ENCODE measurements around the gene AKR7A3.
"Not testable (repeated sequence)": the region's sequence is repeated elsewhere in the genome, so short reads cannot be mapped to it uniquely, and the experiment has no call there.

The AKR7A3 gene

DNA sequence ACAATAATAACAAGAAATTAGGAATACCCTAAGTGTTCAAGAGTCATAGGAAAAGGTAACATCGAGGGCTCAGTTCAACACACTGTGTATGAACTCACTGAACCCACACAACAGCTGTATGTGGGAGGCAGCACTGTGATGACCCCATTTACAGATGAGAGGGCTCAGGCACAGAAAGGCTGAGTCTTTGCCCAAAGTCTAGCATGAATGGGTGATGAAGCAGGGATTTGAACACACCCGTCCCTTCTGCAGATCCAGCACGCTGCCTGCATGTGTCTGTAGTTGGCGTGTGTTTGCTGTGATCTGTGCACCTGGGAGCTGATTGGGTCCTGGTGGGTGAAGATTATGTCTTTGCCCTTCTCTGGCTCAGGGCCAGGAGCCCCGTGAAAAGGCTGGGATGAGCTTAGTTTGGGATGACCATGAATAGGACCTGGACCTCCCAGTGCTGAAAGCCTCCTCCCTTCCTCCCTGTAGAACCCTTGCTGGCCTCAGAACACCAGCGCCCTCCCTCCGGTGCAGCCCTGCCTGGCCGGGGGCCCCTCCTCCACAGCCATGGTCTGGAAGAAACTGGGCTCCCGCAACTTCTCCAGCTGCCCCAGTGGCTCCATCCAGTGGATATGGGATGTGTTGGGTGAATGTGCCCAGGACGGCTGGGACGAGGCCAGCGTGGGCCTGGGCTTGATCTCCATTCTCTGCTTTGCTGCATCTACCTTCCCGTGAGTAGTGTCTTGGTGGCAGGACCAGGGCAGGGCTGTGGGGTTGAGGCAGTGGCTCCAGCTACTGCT lies 28.7 kb upstream of the AKR7A3 start:
- DNase-seq, result no peak

DNA sequence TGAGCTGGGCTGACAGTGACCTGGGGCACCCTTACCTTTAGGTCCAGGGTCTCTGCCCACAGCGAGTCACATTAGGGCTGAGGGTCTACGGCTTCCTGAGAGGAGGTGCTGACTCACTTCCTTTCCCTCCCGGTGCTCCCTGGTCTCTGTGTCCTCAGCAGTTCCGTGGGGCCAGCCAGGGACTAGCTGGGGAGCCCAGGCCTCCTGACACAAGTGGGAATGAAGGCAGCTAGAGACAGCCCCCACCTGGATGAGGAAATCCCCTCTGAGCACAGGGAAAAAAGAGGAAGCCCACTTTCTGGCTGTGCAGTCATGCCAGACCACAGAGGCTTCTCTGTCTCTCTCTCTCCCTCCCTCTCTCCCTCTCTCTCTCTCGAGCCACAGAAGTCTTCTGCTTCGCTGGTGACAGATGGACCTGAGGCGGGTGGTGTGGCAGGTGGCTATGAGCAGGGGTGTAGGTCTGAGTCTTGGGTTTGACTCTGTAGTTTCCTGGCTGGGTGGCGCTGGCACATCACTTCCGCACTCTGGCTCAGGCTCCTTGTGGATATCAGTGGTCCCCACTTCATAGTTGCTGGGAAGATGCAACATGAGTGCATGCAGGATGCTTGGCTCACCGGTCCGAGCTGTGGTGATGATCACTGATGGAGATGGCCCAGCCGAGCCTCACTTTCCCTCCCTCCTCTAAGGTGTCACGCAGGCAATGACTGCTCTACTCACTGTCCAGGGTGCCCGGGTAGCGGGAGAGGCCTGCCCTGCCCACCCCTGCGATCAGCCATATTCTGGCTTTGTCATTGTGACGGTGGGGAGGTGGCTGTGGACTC lies 27.0 kb upstream of the AKR7A3 start:
- peak; percentile 47 for DNase-seq

DNA sequence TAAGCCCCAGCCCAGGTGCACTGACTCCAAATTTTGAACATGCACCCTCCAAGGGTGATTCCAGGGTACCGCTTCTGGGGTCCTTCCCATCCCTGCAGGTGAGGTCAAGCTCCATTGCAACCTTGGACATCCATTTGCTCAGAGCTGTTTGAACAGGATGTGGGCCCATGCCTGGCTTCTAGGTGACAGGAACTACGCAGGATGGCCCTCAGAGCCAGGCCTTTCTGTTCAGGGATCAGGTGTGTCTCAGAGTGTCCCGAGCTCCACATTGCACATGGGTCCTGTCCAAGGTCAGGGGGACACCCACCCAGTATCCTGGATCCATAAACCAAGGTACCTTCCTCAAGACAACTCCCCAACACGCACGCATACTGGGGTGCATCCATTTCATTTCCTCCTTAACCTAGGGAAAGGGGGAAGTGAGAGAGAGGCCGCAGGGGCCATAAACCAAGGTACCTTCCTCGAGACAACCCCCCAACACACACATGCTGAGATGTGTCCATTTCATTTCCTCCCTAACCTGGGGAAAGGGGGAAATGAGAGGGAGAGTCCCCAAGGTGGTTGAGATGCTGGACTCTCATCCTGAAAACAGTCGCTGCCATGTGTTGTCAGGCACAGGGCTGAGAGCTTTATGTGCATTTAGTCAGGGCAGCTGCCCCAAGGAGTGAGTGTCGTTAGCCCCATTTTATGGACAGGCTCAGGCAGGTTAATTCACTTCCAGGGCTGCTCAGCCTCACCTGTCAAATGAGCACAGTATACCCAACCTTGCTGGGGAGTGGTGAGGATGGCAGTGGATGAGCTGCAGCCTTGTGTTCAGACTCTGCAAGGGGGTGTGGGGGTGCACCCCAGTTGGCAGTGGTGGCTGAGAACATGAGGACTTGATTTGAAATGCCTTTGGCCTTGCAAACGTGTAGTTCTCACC lies 25.7 kb upstream of the AKR7A3 start:
- DNase-seq, result no peak

DNA sequence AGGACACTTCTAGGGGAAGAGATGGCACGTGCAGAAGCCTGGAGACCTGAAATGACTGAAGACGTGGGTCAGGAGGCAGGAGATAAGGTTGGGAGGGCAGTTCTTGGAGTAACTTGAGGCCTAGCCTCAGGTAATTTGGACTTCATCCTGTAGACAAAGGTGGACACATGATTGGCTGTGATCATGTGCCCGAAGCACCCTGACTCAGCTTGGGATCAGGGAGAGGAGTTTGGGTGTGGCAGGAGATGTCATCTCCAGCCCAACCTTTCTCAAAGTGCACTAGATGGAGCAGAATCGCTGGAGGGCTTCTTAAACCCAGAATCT lies 25.0 kb upstream of the AKR7A3 start:
- no peak for DNase-seq

- no peak for DNase-seq
Measured at GRCh38 chr1:19312782-19313635, 24.4 kb upstream of the AKR7A3 start.

DNA sequence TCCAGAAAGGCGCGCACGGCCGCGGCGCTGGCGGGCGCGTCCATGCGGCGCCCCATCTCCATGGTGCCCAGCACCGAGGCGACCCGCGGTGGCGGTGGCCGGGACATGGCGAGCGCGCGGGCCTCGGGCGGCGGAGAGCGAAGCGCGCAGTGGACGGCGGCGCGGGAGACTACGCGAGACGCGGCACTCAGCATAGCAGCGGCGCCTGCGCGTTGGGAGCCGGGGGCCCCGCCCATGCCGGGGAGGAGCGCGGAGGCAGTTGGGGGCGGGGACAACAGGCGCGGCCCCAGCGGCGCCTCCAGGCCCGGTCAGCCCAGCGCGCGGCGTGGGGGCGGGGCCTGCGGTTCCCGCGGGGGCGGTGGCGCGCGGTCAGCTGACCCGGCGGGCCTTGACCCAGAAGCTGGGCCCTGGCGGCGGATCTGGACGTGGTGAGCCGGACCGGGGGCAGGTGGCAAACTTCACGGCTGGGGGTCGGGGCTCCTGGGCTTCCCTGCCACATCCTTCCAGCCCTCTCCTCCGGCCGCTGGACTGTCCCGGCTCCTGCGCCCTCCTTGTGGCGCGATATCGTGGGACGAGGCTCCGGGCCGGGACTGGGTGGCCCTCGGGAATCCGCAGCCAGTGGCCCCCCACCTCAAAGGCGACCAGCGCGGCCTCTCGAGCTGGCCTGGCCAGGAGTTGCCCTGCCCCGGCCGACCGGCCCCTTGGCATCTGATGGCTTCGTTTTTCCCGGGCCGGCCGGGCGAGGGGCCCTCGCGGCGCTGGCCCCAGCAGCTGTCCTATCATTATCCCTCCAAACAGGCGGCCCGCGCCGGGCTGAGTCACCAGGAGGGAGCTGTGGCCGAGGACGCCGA lies 23.6 kb upstream of the AKR7A3 start, which contains the start of the genes AKR7A2 and SLC66A1:
Gene AKR7A2, minus strand, starts transcription at position 214 of the 851 bp plus-strand sequence. Its CDS starts 20 bp downstream, at position 194.
Gene SLC66A1, plus strand, starts transcription at position 396 of the 851 bp plus-strand sequence. CDS start 5,352 bp downstream, outside the sequence.
- DNase-seq, result peak; percentile 92

- DNase-seq, result no peak
Measured at GRCh38 chr1:19311503-19311930, 22.9 kb upstream of the AKR7A3 start.

- DNase-seq, result no peak
Measured at GRCh38 chr1:19310720-19311502, 22.3 kb upstream of the AKR7A3 start.

DNA sequence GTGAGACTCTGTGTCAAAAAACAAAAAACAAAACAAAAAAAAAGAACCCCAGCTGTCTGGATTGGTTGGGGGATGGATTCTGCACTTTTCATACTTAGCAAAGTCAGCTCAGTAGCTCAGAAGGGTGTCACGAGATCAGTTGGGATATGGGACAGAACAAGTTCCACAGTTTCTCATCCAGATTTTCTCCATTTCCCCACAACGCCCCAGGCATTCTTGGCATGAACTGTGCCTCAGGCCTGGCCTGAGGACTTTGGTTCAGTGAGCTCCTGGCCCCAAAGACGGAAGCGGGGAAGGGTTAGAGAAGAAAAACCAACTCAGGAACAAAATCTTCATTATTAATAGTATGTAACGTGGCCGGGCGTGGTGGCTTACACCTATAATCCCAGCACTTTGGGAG lies 21.5 kb upstream of the AKR7A3 start:
- no peak for DNase-seq

DNA sequence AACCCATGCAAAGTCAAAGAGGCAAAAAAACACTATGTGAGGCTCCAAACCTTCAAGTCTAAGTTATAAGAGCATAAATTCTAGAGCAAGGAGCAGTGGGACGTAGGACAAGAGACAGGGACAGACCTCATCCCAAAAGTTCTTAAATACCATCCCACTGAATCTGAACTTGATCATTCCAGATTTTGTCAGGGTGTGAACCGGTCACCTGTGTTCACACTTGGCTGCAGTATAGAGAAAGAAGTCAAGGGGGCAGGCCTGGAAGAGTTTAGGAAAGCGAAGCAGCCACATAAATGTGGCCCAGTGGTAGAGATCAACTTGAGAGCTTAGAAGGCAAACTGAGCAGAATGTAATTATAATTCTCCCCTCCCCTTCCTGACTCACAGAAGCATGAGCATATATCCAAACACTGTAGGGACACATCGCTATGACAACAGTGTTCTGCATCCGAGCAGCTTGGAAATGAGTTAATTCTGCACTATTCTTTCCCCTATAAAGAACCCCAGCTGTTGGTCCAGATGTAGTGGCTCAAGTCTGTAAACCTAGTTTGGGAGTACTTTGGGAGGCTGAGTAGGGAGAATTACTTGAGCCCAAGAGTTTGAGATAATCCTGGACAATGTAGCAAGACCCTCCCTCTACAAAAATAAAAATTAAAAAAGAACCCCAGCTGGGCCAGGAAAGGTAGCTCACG lies 20.7 kb upstream of the AKR7A3 start:
- peak; percentile 72 for DNase-seq

- DNase-seq, result no peak
Measured at GRCh38 chr1:19308509-19308907, 19.9 kb upstream of the AKR7A3 start.

DNA sequence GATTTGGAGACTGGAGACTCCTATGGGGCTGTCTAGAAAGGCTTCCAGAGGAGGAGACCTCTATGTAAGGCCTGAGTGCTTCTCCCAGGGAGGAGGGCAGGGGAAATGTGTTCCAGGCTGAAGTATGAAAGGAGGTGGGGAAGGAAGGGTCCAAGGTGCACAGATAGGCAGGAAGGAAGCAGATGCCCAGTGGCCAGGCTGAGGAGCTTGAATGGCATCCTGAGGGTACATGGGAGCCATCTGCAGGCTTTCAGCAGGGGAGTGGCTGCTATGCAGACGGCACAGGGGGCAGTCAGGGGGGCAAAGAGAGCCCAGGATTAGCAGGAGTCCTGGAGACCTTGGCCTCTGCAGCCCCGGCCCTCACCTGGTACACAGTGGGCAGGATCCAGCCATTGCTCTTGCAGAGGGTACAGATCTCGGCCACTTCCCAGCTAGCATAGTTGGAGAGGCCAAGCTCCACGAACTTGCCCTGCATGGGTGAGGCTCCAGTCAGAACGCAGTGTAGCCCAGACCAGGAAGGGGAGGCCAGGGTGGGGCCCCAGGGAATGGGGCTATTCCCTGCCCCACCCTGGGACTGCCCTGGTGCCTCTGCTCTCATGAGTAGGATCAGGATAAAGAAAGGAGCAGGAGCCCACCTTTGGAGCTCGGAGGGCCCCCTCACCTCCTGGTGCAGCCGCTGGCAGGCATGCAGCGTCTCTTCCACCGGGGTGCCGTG lies 19.4 kb upstream of the AKR7A3 start:
- DNase-seq, result no peak

GRCh38 chr1:19306941-19307340 lies 18.4 kb upstream of the AKR7A3 start:
- DNase-seq, result no peak

DNA sequence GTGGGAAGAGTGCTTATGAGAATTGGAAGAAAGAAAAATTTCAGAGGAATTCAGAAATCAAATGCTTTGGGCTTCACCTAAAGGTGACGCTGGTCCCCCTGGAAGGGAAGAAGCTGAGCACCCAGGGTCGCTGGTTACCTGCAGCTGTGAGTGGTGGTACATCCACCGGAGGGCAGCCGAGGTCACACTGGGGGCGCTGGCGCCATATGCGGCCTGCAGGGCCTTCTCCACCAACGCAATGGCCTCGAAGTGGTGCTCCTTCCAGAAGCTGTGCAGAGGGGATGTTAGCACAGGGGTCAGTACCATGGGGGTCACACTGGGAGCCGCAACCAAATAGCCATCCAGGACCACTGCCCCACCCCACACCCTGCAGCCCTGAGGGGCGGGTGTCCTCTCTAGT lies 17.3 kb upstream of the AKR7A3 start:
- no peak for DNase-seq

GRCh38 chr1:19304081-19304480 lies 15.5 kb upstream of the AKR7A3 start:
- DNase-seq, result not testable (repeated sequence)

DNA sequence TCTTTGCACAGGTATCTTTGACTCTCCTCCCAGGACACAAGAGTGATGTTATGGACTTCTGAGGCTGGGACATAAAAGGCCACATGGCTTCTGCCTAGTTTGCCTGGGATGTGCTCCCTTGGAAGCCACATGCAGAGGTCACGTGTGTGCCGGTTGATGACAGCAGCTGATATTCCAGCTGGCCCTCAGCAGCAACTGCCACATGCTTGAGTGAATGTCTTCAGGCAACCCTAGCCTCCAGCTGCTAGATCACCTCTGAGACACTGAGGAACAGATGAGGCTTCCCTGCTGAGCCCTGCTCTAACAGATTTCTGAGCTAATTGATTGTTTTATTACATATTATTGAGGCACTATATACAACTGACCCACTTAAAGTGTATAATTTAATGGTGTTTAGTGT lies 11.6 kb upstream of the AKR7A3 start:
- DNase-seq, result no peak

DNA sequence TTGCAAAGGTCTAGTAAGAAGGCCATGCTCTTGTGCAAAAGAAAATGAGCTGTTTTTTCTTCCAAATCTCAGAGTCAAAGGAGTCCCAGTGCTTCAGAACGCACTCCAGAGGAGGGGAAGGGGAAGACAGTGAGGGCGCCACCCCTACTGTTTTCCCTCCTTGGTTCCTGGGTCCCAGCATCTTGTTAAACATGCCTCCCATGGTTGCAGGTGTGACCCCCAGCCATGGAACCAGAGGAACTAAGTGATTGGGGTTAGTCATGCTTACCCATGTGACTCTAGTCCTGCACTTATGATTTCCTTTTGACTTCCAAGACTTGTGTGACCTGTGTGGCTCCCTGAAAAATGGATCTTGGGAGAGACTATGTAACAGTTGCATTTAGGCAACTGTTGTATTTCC lies 6.1 kb upstream of the AKR7A3 start:
- DNase-seq, result no peak

DNA sequence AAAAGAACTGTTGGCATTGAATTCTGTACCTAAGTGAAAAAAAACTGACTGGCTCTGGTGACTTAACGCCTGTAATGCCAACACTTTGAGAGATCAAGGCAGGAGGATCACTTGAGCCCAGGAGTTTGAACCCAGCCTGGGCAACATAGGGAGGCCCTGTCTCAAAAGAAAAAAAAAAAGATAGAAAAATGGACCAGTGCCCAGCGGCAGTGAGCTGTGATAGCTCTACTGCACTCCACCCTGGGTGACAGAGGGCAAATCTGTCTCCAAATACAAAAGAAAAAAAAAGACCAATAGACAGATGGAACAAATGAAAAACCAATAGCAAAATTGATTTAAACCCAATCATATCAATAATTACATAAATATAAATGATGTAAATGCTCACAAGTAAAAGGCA lies 674 bp upstream of the AKR7A3 start:
- no peak for DNase-seq
